Progenitor cell of endocrine pancreas (in vitro differentiated cells): ENCODE results near the gene LGMN. TPM values are rescaled to one million over a fixed set of nuclear protein-coding genes. Genes with fewer than 3 reads are reported as not detected.
"Not testable (repeated sequence)": the region's sequence is repeated elsewhere in the genome, so short reads cannot be mapped to it uniquely, and the experiment has no call there.

Experiments
- DNase-seq: peaks from one replicate; pipeline ENCODE4 v3.0.0; 2021; ENCODE audit warnings: low spot score; ENCODE audit not compliant: unreplicated experiment
- H3K27ac Mint-ChIP-seq: 2 replicates; pipeline ENCODE4 v1.8.0; 2021; ENCODE audit warnings: mild to moderate bottlenecking, moderate library complexity, mixed read lengths
- H3K27me3 Mint-ChIP-seq: 2 replicates; pipeline ENCODE4 v1.8.0; 2021; ENCODE audit warnings: mixed read lengths
- H3K36me3 Mint-ChIP-seq: 2 replicates; pipeline ENCODE4 v1.8.0; 2022; ENCODE audit warnings: mixed read lengths; ENCODE audit not compliant: insufficient read depth
- H3K4me1 Mint-ChIP-seq: 2 replicates; pipeline ENCODE4 v1.8.0; 2021; ENCODE audit warnings: low read depth, mixed read lengths
- H3K4me3 Mint-ChIP-seq: 2 replicates; pipeline ENCODE4 v1.8.0; 2021; ENCODE audit warnings: low read depth, mild to moderate bottlenecking, moderate library complexity, mixed read lengths
- H3K9me3 Mint-ChIP-seq: 2 replicates; pipeline ENCODE4 v1.8.0; 2021; ENCODE audit warnings: low read depth, mixed read lengths
- total RNA-seq: library from RNA; stranded (reverse); gene quantifications from 2 replicates; pipeline ENCODE4 v1.2.1, GENCODE V29; 2021
- TF ChIP-seq, protein P1 (sequence below): fragments of 200-600 bp; sonication (generic); IDR thresholded peaks from one replicate; pipeline ENCODE4 v1.5.0; 2021; ENCODE audit warnings: antibody characterized with exemption, mild to moderate bottlenecking; ENCODE audit not compliant: unreplicated experiment

The LGMN gene
- total RNA-seq, 1 donor from 2014 or later, result 63.3 TPM

DNA sequence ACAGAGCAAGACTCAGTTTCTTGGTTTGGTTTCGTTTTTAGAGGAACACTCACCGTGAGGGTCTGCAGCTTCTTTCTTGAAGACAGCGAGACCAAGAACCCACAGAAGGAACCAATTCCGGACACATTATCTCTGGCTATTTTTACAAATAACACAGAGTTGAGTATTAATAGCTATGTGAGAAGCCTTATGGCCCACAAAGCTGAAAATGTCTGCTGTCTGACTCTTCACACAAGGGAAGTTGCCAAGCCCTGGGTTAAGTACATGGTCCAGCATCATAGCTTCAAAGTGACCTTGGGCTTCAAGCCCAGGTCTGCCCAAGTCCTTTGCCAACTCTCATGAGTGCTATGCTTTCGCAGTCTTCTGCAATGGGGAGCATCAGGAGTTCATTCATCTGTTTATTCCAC, 2.6 kb upstream of the LGMN start:
- Mint-ChIP-seq H3K9me3 (no peaks in the 10 kb centered on the region), H3K4me1 (peaks cover 18% of the 10 kb centered on the region), H3K27ac (no peak overlapping the region), H3K4me3 (no peak overlapping the region), H3K36me3 (peaks cover 4% of the 10 kb centered on the region), H3K27me3 (no peaks in the 10 kb centered on the region)
- DNase-seq, result no peak
- TF ChIP-seq, protein P1, sequence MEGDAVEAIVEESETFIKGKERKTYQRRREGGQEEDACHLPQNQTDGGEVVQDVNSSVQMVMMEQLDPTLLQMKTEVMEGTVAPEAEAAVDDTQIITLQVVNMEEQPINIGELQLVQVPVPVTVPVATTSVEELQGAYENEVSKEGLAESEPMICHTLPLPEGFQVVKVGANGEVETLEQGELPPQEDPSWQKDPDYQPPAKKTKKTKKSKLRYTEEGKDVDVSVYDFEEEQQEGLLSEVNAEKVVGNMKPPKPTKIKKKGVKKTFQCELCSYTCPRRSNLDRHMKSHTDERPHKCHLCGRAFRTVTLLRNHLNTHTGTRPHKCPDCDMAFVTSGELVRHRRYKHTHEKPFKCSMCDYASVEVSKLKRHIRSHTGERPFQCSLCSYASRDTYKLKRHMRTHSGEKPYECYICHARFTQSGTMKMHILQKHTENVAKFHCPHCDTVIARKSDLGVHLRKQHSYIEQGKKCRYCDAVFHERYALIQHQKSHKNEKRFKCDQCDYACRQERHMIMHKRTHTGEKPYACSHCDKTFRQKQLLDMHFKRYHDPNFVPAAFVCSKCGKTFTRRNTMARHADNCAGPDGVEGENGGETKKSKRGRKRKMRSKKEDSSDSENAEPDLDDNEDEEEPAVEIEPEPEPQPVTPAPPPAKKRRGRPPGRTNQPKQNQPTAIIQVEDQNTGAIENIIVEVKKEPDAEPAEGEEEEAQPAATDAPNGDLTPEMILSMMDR, result no peak

DNA sequence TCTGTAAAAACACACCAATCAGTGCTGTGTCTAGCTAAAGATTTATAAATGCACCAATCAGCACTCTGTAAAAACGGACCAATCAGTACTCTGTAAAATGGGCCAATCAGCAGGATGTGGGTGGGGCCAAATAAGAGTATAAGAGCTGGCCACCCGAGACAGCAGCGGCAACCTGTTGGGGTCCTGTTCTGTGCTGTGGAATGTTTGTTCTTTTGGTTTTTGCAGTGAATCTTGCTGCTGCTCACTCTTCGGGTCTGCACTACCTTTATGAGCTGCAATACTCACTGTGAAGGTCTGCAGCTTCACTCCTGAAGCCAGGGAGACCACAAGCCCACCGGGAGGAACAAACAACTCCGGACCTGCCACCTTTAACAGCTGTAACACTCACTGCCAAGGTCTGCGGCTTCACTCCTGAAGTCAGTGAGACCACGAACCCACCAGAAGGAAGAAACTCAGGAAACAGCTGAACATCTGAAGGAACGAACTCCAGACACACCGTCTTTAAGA, 1.8 kb upstream of the LGMN start:
- not testable (repeated sequence) for H3K27me3 Mint-ChIP-seq, H3K9me3 Mint-ChIP-seq, H3K36me3 Mint-ChIP-seq, H3K4me3 Mint-ChIP-seq, DNase-seq, H3K27ac Mint-ChIP-seq
- H3K4me1 Mint-ChIP-seq, result peaks cover 16% of the 10 kb centered on the region

- H3K36me3 Mint-ChIP-seq, result peaks cover 4% of the 10 kb centered on the region
- peak overlapping the region; percentile 81 for H3K4me3 Mint-ChIP-seq
These were observed 647 bp downstream of the LGMN start for GRCh38 chr14:92747701-92748258.

DNA sequence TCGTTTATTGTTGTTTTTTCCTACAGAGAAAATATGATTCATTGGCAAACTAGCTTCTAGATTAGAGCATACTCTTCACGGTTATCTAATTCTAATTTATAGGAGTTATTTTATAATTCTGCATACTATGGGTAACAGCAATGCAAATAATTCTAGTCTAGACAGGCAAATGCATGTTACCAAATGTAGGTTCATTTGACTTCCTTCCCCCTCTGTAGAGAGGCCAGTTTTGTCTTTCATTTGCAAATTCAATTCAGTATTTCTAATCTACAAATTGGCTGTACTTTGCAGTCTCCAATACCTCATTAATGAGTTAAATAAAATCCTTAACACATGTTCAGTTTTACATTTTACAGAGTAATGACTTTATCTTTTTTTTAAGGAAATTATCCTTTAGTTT, 4.2 kb downstream of the LGMN start:
- DNase-seq, result no peak
- Mint-ChIP-seq H3K4me3 (no peak overlapping the region), H3K36me3 (peaks cover 8% of the 10 kb centered on the region), H3K27ac (no peak overlapping the region), H3K9me3 (no peaks in the 10 kb centered on the region), H3K27me3 (no peaks in the 10 kb centered on the region), H3K4me1 (peaks cover 10% of the 10 kb centered on the region)
- TF ChIP-seq, protein P1, result no peak

More at GRCh38 chr14:92747701-92748258, 647 bp downstream of the LGMN start:
- Mint-ChIP-seq H3K27me3 (no peaks in the 10 kb centered on the region), H3K27ac (peak overlapping the region; percentile 90), H3K4me1 (peaks cover 12% of the 10 kb centered on the region), H3K9me3 (no peaks in the 10 kb centered on the region)
- DNase-seq, result no peak
- TF ChIP-seq, protein P1, result no peak

DNA sequence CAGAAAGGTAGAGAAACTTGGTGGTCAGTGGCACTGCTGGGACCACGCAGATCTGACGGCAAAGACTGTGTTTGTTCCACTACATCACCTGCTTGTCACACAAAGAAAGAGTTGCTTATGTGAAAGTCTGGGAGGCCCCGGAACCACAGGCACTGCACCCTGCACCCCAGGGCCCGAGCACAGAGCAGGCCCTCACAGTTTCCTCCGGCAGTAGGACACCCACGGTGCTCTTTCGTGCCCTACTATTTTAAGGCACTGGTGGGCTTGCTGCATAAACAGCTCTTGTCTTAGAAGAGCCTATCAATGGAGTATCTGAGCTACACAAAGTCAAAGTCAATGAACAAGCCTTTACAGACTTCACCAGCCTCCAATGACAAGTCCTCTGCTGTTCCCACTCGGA, 8.0 kb downstream of the LGMN start:
- H3K4me3 Mint-ChIP-seq, result no peak overlapping the region
- H3K4me1 Mint-ChIP-seq, result peaks cover 12% of the 10 kb centered on the region
- no peak for DNase-seq
- H3K27ac Mint-ChIP-seq, result no peak overlapping the region
- H3K27me3 Mint-ChIP-seq, result no peaks in the 10 kb centered on the region
- no peaks in the 10 kb centered on the region for H3K9me3 Mint-ChIP-seq
- peaks cover 5% of the 10 kb centered on the region for H3K36me3 Mint-ChIP-seq
- TF ChIP-seq, protein P1, result no peak

GRCh38 chr14:92737619-92738188, 10.7 kb downstream of the LGMN start:
- TF ChIP-seq, protein P1, result no peak
- H3K27me3 Mint-ChIP-seq, result no peaks in the 10 kb centered on the region
- H3K27ac Mint-ChIP-seq, result no peak overlapping the region
- DNase-seq, result no peak
- H3K9me3 Mint-ChIP-seq, result no peaks in the 10 kb centered on the region
- H3K4me3 Mint-ChIP-seq, result no peak overlapping the region
- H3K4me1 Mint-ChIP-seq, result peaks cover 17% of the 10 kb centered on the region
- peaks cover 7% of the 10 kb centered on the region for H3K36me3 Mint-ChIP-seq
